NCI-H1436 (cell line): Measurements from ENCODE around the gene SAA1.
"Not testable (repeated sequence)": the region's sequence is repeated elsewhere in the genome, so short reads cannot be mapped to it uniquely, and the experiment has no call there.

Source experiments
- DNase-seq: peaks from one replicate; lab custom pipeline; 2025; lab: John Stamatoyannopoulos, UW

The SAA1 gene

DNA sequence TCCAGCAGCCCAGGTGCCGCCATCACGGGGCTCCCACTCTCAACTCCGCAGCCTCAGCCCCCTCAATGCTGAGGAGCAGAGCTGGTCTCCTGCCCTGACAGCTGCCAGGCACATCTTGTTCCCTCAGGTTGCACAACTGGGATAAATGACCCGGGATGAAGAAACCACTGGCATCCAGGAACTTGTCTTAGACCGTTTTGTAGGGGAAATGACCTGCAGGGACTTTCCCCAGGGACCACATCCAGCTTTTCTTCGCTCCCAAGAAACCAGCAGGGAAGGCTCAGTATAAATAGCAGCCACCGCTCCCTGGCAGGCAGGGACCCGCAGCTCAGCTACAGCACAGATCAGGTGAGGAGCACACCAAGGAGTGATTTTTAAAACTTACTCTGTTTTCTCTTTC is at the start of gene SAA1:
Gene SAA1 (plus strand): TSS at position 316 of the 400 bp plus-strand sequence. CDS start 624 bp downstream, outside the sequence.
- DNase-seq, result no peak

- no peak for DNase-seq
Observed at GRCh38 chr11:18221274-18221876, 44.7 kb upstream of the SAA1 start.

GRCh38 chr11:18222814-18223421 is 43.1 kb upstream of the SAA1 start:
- no peak for DNase-seq

GRCh38 chr11:18223591-18224387 is 42.3 kb upstream of the SAA1 start:
- DNase-seq, result no peak

GRCh38 chr11:18225913-18226312 is 40.2 kb upstream of the SAA1 start:
- no peak for DNase-seq

DNA sequence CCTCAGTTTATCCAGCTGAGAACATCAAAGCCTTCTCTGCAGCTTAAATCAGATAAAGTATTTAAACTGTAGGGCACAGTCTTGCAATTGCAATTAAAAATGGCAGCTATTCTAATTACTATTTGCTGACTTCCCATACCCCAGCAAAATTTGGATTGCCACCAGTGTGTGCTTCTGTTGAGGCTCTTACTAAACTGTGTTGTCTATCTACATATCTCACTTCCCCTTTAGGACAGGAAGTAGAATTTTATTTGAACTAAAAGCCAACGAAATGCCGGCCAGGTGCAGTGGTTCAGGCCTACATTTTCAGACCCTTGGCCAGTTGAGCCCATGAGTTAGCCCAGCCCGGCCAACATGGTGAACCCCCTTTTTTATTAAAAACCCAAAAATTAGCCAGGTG is 36.6 kb upstream of the SAA1 start:
- DNase-seq, result no peak

DNA sequence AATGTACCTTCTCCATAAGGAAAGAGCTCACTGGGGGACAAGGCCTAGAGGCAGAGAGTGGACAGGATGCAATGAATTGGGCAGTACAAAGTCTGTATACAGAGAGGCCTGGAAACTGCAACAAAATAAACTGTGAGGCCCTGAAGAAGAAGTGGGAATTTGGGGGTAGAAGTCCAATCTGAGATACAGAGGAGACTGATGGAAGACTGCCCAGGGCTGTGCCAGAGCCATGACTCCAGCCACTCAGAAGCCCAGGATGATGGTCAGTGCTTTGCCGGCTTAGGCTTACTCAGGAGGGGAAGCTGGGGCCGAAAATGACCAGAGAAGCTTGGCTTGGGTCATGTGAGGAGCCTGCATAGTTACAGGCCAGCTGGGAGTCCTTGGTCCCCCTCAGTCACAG is 35.2 kb upstream of the SAA1 start:
- DNase-seq, result no peak

- DNase-seq, result no peak
Observed at GRCh38 chr11:18233912-18234311, 32.2 kb upstream of the SAA1 start.

DNA sequence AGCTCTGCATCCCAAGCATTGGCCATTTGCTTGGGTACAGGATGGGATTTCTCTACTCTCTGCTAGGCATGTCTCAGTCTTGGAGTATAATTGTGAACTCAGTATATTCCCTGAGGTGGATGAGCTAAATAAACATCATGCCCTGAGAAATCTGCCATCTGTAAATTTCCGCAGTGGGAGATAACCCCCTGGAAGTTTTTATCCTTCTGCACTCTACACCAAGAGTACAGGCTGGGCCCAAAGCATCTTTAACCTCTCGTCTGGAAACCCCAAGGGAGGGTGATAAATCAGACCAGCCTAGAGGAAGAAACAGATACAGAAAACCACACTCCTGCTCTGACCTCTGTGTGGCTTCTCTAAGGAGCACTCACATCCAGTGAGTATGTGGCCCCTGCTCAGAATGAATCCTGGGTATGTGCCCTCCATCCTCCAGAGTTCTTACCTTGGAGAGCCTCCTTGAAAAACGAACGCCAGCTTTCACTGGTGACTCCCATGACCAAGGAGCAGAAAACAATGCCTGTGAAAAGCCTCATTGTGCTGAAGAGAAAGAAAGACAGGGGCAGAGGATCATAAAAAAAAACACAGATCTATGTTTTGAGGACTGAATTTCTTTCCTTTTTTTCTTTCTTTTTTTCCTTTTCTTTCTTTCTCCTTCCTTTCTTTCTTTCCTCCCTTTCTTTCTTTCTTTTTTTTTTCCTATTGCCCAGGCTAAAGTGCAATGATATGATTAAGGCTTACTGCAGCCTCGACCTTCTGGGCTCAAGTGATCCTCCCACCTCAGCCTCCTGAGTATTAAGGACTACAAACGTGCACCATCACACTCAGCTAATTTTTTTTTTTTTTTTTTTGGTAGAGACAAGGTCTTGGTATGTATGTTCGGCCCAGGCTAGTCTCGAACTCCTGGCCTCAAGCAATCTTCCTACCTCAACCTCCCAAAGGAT is 30.4 kb upstream of the SAA1 start:
- no peak for DNase-seq

- DNase-seq, result no peak
Observed at GRCh38 chr11:18236664-18237356, 29.3 kb upstream of the SAA1 start, which contains the start of gene SAA4. Gene SAA4 (minus strand): TSS chr11:18236802. CDS start chr11:18235926, 876 bp downstream.

GRCh38 chr11:18239655-18240054 is 26.4 kb upstream of the SAA1 start:
- no peak for DNase-seq

DNA sequence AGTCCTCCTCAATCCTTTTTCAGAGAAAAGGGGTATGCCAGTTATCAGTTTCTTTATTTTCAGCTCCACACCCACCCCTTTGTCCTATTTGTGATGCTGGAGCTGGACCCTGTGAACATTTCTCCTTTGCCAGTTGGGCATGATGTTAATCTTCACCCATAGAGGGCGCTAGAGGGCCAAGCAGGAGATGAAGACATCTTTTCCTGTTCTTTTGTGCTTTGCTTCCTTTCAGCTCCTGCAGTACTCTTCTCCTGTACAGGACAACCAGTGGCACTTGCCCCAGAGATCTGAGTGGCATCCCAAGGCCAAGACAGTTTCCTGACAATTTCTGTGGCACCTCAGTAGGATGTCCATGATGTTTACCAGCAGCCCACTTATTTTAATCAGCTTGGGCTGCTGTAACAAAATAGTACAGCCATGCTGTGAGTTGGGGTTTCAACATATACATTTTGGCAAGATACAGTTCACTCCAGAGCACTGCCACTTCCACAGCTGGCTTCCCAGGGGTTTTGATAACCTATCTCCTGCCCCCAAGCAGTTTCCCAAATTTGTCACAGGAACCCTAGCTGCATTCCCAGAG is 22.2 kb upstream of the SAA1 start:
- peak; percentile 65 for DNase-seq

DNA sequence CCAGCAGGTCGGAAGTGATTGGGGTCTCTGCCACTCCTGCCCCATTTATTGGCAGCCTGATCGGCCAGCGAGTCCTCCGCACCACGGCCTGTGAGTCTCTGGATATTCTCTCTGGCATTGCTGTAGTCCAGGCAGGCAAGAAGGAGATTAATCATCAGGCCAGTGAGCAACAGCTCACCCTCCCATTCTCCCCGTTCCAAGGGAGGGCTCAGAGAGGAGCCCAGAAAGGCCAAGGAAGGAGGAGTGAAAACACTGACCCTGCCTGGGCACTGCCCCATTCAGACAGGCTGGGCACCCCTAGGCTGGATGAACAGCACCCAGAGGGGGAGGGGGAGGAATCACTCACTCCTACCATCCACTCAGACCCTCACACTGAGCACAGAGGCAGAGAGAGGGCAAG is 20.7 kb upstream of the SAA1 start:
- no peak for DNase-seq

- DNase-seq, result not testable (repeated sequence)
Observed at GRCh38 chr11:18246379-18247190, 19.5 kb upstream of the SAA1 start.

GRCh38 chr11:18247191-18247581 is 18.9 kb upstream of the SAA1 start:
- DNase-seq, result not testable (repeated sequence)

DNA sequence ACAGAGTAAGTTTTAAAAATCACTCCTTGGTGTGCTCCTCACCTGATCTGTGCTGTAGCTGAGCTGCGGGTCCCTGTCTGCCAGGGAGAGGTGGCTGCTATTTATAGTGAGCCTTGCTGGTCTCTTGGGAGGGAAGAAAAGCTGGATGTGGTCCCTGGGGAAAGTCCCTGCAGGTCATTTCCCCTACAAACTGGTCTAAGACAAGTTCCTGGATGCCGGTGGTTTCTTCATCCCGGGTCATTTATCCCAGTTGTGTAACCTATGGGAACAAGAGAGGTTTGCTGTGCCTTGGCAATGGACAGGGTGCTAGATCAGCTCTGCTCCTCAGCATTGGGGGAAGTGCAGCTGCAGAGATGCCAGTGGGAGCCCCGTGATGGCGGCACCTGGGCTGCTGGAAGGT is 17.5 kb upstream of the SAA1 start, which contains the start of gene SAA2:
Gene SAA2 (minus strand): TSS at position 108 of the 400 bp plus-strand sequence. CDS start 657 bp downstream, outside the sequence.
- DNase-seq, result no peak

GRCh38 chr11:18253233-18253632 is 12.8 kb upstream of the SAA1 start:
- DNase-seq, result no peak

DNA sequence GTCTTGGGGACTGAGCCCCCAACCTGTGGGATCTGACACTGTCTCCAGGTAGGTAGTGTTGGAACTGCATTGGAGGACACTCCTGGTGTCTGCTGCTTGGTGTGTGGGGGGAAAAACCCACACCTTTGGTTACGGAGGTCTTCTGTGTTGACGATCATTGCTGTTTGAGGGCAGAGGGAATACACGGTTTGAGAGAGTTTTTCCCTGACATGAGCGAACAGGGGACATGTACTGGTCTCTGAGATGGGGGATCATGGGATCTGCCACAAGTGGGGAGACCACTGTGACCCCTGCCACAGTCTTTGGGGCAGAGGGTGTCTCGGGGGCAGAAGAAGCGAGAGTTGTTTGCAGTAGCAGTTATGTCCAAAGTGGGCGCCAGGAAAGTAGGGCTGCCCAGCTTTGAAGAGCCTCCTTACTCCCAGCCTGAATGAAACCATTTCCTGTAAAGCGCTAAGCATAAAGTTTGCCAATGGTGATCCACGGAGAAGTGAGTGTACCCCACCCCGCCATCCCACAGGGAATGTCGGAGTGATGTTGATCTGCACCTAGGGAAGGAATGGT is 12.2 kb upstream of the SAA1 start:
- DNase-seq, result no peak

GRCh38 chr11:18254781-18255361 is 11.2 kb upstream of the SAA1 start:
- no peak for DNase-seq
